Progenitor cell of endocrine pancreas (in vitro differentiated cells): ENCODE measurements around the gene EPS8L3. TPM values are rescaled to one million over a fixed set of nuclear protein-coding genes. Genes with fewer than 3 reads are reported as not detected.

Experiments used
- DNase-seq: peaks from one replicate; pipeline ENCODE4 v3.0.0; 2021; ENCODE audit warnings: low spot score; ENCODE audit not compliant: unreplicated experiment
- H3K27ac Mint-ChIP-seq: 2 replicates; pipeline ENCODE4 v1.8.0; 2021; ENCODE audit warnings: mild to moderate bottlenecking, moderate library complexity, mixed read lengths
- H3K27me3 Mint-ChIP-seq: 2 replicates; pipeline ENCODE4 v1.8.0; 2021; ENCODE audit warnings: mixed read lengths
- H3K36me3 Mint-ChIP-seq: 2 replicates; pipeline ENCODE4 v1.8.0; 2022; ENCODE audit warnings: mixed read lengths; ENCODE audit not compliant: insufficient read depth
- H3K4me1 Mint-ChIP-seq: 2 replicates; pipeline ENCODE4 v1.8.0; 2021; ENCODE audit warnings: low read depth, mixed read lengths
- H3K4me3 Mint-ChIP-seq: 2 replicates; pipeline ENCODE4 v1.8.0; 2021; ENCODE audit warnings: low read depth, mild to moderate bottlenecking, moderate library complexity, mixed read lengths
- H3K9me3 Mint-ChIP-seq: 2 replicates; pipeline ENCODE4 v1.8.0; 2021; ENCODE audit warnings: low read depth, mixed read lengths
- CTCF ChIP-seq: fragments of 200-600 bp; sonication (generic); IDR thresholded peaks from one replicate; pipeline ENCODE4 v1.5.0; 2021; ENCODE audit warnings: antibody characterized with exemption, mild to moderate bottlenecking; ENCODE audit not compliant: unreplicated experiment
- total RNA-seq: library from RNA; stranded (reverse); gene quantifications from 2 replicates; pipeline ENCODE4 v1.2.1, GENCODE V29; 2021

Gene EPS8L3
- total RNA-seq, 1 donor from 2014 or later: 9.5 TPM

- no peak overlapping the region for H3K4me3 Mint-ChIP-seq
- DNase-seq: no peak
- no peak overlapping the region for H3K27ac Mint-ChIP-seq
- H3K36me3 Mint-ChIP-seq: peaks cover 2% of the 10 kb centered on the region
- H3K27me3 Mint-ChIP-seq: no peaks in the 10 kb centered on the region
- TF ChIP-seq CTCF: no peak
- peaks cover 17% of the 10 kb centered on the region for H3K4me1 Mint-ChIP-seq
- peaks cover 2% of the 10 kb centered on the region for H3K9me3 Mint-ChIP-seq
Measured at GRCh38 chr1:109785446-109786111, 21.9 kb upstream of the EPS8L3 start.

GRCh38 chr1:109784551-109785252 lies 21.0 kb upstream of the EPS8L3 start:
- peaks cover 2% of the 10 kb centered on the region for H3K36me3 Mint-ChIP-seq
- peaks cover 17% of the 10 kb centered on the region for H3K4me1 Mint-ChIP-seq
- no peak overlapping the region for H3K4me3 Mint-ChIP-seq
- no peaks in the 10 kb centered on the region for H3K27me3 Mint-ChIP-seq
- TF ChIP-seq CTCF: no peak
- no peak overlapping the region for H3K27ac Mint-ChIP-seq
- DNase-seq: no peak
- H3K9me3 Mint-ChIP-seq: peaks cover 4% of the 10 kb centered on the region

- Mint-ChIP-seq H3K9me3 (peaks cover 4% of the 10 kb centered on the region), H3K27me3 (no peaks in the 10 kb centered on the region), H3K4me1 (peaks cover 15% of the 10 kb centered on the region), H3K27ac (peak overlapping the region; percentile 92), H3K36me3 (peaks cover 2% of the 10 kb centered on the region), H3K4me3 (no peak overlapping the region)
- DNase-seq: no peak
- TF ChIP-seq CTCF: no peak
Measured at GRCh38 chr1:109783436-109783835, 19.7 kb upstream of the EPS8L3 start.

- no peak for DNase-seq
- Mint-ChIP-seq H3K9me3 (peaks cover 4% of the 10 kb centered on the region), H3K36me3 (peaks cover 2% of the 10 kb centered on the region), H3K4me3 (no peak overlapping the region), H3K4me1 (peaks cover 15% of the 10 kb centered on the region), H3K27me3 (no peaks in the 10 kb centered on the region), H3K27ac (peak overlapping the region; percentile 92)
- TF ChIP-seq CTCF: no peak
Measured at GRCh38 chr1:109782927-109783326, 19.2 kb upstream of the EPS8L3 start.

- Mint-ChIP-seq H3K27ac (peak overlapping the region; percentile 92), H3K36me3 (peaks cover 2% of the 10 kb centered on the region), H3K4me1 (peaks cover 15% of the 10 kb centered on the region), H3K27me3 (no peaks in the 10 kb centered on the region), H3K9me3 (peaks cover 4% of the 10 kb centered on the region), H3K4me3 (no peak overlapping the region)
- TF ChIP-seq CTCF: no peak
- DNase-seq: no peak
Measured at GRCh38 chr1:109782514-109782913, 18.8 kb upstream of the EPS8L3 start.
